Measurements from ENCODE around the gene DNAJB8. TPM values are rescaled to one million over a fixed set of nuclear protein-coding genes. Genes with fewer than 3 reads are reported as not detected.

The DNAJB8 gene
- total and polyA plus RNA-seq, 9 of the 15 experiments (the other 6 are each of a cell fraction or from before 2014, with no cell fraction given): not detected

DNA sequence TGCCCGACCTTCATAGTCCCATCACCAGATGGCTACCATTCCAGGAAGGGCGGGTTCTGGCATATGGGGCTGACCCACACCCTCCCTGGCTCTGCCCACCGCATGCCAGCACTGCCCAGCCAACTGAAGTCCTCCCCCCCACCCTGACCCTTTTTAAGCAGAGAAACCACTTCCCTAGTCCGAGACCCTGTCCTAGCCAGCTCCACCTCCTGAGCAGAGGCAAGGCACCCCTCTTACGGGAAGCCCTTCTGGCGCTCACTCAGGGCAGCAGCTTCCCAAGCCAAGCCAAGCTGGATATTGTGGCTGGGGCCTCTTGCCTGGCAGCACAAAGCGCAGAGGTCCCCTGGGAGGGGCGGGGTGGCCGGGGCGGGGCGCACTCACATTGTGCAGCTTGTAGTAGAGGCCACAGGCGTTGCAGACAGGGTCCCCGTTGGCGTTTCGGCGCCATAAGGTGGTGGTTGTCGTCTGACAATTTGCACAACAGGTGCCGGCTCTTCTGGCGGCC lies 14.8 kb upstream of the DNAJB8 start:
- peaks cover 24% of the 10 kb centered on the region for H4K20me1 ChIP-seq (replicated peaks; ENCODE audit: control insufficient read depth, insufficient read depth, low read length)
- no peaks in the 10 kb centered on the region for H3K9me3 ChIP-seq (replicated peaks; ENCODE audit: control insufficient read depth, insufficient read depth, low read depth, low read length)
- CTCF ChIA-PET (ENCODE audit: low intra/inter-chr PET ratio): no interaction called here
- DNase-seq (ENCODE audit: extremely low read depth in 1 of 4, low spot score in 3 of 4) (no peak), FAIRE-seq (no peak), ATAC-seq (no peak)
- H3K4me2 ChIP-seq (ENCODE audit: insufficient read depth, low read length): no peak overlapping the region
- H3K9ac ChIP-seq (ENCODE audit: insufficient read depth in 1 of 2, low read depth in 2 of 2, low read length in 2 of 2): peak overlapping the region in 1 of 2 experiments; percentile 19; a peak in 1 of 4 replicates
- peaks cover 17 to 50% of the 10 kb centered on the region in 2 experiments; a peak in 3 of 5 replicates for H3K4me1 ChIP-seq (replicated peaks in 1 of 2; ENCODE audit: control insufficient read depth in 2 of 2, insufficient read depth in 2 of 2, low read length in 2 of 2)
- 100% methylated on average over 2 of the region's 19 CpGs for WGBS (ENCODE audit: insufficient coverage, low coverage, missing lambda C conversion rate)
- in situ Hi-C loops (cut with MboI): no loop called here
- H3K4me3 ChIP-seq: no peak overlapping the region
- H3K9me1 ChIP-seq (ENCODE audit: control insufficient read depth, insufficient read depth, low read length): no peaks in the 10 kb centered on the region
- peaks cover 64% of the 10 kb centered on the region for H3K79me2 ChIP-seq (ENCODE audit: control insufficient read depth, insufficient read depth, low read length)
- intact Hi-C loops (cut with micrococcal nuclease): no loop called here
- peaks cover 81% of the 10 kb centered on the region for H3K36me3 ChIP-seq (ENCODE audit: control insufficient read depth, insufficient read depth, low read length)
- POLR2A ChIA-PET: interaction anchor here (0.9 to 2.6 kb wide), 2 partner anchors 14 to 18 kb away, joined by 3 to 20 read pairs; no protein-coding TSS in a partner anchor
- H3K27ac ChIP-seq (ENCODE audit: extremely low read depth, low read depth, low read length): peak overlapping the region; percentile 98; the same call in 2 of the 3 replicates
- H3K27me3 ChIP-seq (ENCODE audit: control insufficient read depth in 2 of 2, insufficient read depth in 2 of 2, low read length in 2 of 2): no peaks in the 10 kb centered on the region
- BruUV-seq (replicated peaks): no TSS peak
- TF ChIP-seq, protein P1, sequence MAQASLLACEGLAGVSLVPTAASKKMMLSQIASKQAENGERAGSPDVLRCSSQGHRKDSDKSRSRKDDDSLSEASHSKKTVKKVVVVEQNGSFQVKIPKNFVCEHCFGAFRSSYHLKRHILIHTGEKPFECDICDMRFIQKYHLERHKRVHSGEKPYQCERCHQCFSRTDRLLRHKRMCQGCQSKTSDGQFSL (CRISPR knock-in tag; IDR thresholded peaks at IDR 0.05): peak; percentile 62; the same call in 1 of the 2 replicates
- TF ChIP-seq, protein P1 (tag; IDR thresholded peaks at IDR 0.05): no peak
- TF ChIP-seq PHF8 (IDR thresholded peaks at IDR 0.05; ENCODE audit: borderline replicate concordance, low read length): no peak
- TF ChIP-seq POLR2A (conservative IDR thresholded peaks at IDR 0.05): peak; percentile 2; the same call in 1 of the 2 replicates
- no peak for TF ChIP-seq FOS (IDR thresholded peaks at IDR 0.05; ENCODE audit: extremely low read depth, insufficient read length)
- TF ChIP-seq POLR2AphosphoS2 (IDR thresholded peaks at IDR 0.05; ENCODE audit: low read length): peak; percentile 67; the same call in 1 of the 2 replicates
- TF ChIP-seq, protein P2, sequence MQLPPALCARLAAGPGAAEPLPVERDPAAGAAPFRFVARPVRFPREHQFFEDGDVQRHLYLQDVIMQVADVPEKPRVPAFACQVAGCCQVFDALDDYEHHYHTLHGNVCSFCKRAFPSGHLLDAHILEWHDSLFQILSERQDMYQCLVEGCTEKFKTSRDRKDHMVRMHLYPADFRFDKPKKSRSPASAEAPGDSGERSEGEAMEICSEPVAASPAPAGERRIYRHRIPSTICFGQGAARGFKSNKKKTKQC (CRISPR knock-in tag; IDR thresholded peaks at IDR 0.05): peak; percentile 28; the same call in 1 of the 2 replicates
- peak; percentile 73 for TF ChIP-seq RBFOX2 (IDR thresholded peaks at IDR 0.05; ENCODE audit: low read depth, low read length)
- peak; percentile 75 for TF ChIP-seq POLR2G (IDR thresholded peaks at IDR 0.05; ENCODE audit: low read depth, low read length)
- TF ChIP-seq RBM22 (IDR thresholded peaks at IDR 0.05; ENCODE audit: low read depth, low read length, poor library complexity, severe bottlenecking): peak; percentile 78
- no peak for TF ChIP-seq MECOM (CRISPR knock-in tag; IDR thresholded peaks at IDR 0.05)
- H2AFZ ChIP-seq (ENCODE audit: low read depth, low read length): no peak overlapping the region

Data from K562 (cell line).